ENCODE measurements around the gene MYF6.

Gene MYF6

DNA sequence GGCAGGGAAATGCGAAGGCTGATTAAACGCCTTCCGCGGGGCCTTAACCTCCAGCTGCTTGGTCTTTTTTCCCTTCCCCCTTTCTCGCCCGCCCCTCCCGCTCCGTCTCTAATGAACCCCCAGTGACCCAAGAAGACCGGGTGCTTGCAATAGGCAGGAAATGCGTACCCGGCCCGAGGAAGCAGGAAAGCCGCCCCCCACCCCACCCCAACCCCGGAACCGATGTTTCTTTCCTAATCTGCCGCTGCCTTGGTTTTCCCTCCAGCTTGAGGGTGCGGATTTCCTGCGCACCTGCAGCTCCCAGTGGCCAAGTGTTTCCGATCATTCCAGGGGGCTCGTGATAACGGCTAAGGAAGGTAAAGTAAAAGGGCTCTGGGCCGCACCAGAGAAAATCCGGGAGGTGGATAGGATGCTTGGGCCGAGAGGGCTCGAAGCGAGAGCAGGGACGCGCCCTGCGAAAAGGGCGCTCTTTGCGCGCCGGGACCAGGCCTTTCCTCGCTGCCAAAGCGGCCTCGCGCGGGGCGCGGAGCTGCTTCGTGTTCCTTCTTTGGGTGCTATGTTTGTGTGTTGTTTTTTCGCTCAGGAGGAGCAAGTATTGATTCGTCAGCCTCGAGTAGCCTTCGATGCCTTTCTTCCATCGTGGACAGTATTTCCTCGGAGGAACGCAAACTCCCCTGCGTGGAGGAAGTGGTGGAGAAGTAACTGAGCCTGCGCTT lies 983 bp downstream of the MYF6 start:
- DNase-seq, result no peak

DNA sequence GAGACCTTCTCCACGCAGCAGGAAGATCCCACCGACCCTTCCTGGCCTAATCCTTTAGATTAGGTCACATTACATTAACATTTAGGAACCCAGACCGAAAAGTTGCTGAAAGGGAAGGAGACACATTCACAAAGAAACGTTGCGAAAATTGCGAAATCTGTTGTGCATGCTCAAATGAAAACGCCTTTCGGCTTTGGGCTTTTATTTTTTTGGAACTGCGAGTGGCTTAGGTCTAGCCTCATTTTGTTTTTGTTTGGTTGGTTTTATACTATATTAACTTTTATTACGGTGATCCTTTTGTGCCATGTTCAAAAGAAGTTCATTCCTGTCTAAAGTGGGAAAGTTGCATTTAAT lies 1.5 kb downstream of the MYF6 start:
- no peak for DNase-seq

DNA sequence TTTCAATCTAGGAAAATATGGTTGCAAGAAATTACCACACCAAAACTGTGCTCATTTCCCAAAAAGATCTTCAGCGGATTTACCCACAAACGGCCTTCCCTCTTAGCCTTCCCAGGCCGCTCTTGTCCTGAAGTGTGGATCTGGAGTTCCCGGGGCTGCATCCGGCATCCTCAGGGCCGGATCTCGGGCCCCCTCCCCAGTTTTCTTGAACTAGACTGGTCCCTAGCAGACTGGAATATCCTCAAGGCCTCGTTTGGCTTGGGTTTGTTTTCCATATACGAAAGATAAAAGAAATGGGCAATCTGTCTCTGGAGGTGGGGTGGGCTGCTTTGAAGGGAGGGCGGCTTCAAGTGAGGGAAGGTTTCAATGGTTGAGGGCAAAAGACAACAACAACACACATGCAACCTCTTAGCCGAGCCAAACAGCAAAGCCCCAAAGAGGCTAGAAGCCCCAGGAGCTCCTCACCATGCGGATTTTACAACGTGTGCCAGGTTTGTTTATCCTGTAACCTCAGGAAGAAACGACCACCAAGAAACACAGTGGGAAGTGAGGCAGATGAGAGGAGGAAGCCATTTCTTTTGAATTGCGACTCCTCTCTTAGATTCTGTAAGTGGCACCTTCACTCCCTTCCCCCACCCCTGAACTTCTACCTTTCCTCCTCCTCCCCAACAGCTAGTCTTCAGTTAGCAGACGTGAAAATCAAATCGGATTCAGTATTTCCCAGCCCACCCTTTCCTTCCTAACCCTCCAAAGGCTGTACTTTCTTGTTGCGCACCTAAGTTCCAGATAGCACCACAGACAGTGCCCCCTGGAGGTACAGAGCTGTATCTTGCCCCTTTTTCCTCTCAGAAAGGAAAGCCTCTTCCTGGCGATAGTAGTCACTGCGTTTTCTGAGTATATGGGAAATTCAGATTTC lies 2.6 kb downstream of the MYF6 start:
- no peak for DNase-seq

DNA sequence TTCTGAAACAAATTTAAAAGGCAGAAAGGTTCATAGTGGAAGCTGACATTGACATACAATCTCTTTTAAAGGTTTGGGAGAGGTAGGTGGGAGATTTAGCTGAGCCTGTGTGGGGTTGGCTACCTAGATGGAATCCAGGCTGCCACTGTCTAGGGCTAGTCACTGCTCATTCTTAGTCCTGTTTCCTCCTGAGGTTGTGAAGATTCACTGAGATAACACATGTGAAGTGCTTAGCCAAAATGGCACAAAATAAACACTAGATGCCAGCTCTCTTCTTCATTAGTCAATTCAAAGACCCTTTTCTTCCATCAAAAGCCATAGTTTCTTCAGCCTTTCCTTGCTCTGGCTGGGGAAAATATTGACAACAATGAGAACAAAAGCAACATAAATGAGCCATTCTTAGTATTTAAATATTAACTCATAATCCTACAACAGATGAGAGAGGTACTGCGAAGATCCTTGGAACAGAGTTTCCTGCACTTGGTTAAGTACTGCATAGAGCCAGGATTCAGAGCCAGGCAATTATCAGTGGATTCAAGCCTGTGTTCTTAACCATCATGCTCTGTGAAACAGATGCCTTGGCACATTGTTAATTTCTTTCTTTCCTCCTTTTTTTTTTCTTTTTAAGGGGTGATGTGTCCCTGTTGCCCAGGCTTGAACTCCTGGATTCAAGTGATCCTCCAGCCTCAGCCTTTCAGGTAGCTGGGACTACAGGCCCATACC lies 3.5 kb downstream of the MYF6 start:
- DNase-seq, result no peak

DNA sequence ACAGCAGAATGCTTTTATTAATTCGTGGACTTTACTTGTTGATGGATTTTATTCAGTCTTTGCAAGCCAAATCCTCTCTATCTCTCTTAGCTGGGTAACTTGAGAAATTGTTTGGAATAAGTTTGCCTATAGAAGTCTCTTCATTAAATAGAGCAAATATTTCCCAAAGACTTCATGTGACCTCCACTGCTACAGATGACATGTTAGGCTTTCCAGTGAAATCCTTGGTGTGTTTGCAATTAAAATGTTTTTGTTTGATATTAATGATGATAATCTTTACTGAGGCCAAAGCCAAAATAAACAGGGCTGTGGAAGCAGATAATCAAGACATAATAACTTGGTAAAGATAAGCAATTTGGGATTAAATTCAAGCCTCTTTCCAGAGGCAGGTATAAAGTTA lies 4.4 kb downstream of the MYF6 start:
- no peak for DNase-seq

DNA sequence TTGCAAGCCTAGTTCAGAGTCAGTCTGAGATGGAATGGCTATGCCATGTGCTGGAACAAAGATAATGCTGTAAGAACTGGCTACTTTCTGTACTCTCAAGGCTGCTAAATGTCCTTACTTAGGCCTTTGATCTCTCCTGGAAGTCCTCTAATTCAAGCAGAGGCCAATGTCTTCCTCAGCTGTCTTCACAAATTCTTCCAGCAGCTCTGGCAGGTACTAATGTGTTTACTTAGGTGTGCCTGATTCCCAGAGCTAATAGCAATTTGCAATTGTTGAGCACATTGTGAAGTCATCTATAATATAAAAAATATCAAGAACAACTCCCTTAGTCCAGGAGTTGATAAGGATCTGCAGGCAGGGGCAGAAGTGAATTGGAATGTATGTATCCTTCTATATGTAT lies 5.4 kb downstream of the MYF6 start:
- no peak for DNase-seq

DNA sequence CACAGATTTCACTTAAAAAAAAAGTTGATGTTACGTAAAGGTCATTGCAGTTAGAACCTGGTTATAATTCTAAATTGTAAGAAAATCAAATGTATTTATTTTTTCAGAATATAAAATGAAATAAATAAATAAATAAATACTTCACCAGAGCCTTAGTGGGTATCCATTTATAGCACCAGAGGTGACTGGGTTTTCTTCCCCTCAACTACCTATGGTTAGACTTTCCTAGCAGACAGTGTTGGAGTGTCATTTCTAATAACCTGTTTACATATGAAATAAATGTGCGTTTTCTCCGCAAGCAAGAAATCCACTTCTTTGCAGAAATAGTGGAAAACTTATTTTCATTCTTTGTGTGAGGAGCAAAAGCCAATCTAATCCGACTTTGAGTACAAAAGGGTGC lies 6.0 kb downstream of the MYF6 start:
- DNase-seq, result no peak

DNA sequence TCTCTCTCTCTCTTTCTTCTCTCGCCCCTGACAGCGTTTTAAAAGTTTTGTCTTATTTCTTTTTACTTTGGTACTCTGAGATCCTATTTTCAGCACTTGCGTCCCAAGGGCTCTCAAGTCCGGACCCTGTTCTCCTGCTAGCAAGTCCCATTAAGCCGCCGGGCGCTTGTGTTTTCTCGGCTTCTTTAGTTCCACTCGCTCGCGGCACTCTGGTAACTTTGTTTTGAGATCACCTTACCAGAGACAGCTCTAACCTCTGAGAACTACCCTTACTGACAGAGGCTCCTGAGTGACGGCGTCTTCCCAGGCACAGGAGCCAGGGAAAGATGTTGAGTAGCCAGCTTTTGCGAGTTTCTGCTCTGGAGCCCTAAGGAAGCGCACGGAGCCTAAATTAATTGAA lies 6.6 kb downstream of the MYF6 start:
- DNase-seq, result peak; percentile 20

DNA sequence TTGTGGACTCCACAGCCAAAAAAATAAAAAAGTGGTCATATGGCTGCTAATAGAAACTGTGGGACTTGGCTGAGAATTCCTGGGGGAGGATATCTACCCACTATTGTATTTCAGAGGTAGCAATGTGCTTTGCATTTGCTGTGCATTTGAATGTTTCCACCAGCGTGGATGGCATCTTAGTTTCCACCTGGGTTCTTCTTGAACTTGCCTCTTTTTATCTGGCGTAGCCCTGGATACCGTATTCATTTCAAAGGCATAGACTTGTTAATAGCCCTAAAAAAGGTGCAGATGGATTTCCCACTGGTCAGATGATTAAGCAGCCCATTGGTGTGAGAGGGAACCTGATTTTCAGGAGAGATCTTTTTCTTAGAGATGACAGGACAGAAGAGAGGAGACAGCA lies 7.4 kb downstream of the MYF6 start:
- no peak for DNase-seq

DNA sequence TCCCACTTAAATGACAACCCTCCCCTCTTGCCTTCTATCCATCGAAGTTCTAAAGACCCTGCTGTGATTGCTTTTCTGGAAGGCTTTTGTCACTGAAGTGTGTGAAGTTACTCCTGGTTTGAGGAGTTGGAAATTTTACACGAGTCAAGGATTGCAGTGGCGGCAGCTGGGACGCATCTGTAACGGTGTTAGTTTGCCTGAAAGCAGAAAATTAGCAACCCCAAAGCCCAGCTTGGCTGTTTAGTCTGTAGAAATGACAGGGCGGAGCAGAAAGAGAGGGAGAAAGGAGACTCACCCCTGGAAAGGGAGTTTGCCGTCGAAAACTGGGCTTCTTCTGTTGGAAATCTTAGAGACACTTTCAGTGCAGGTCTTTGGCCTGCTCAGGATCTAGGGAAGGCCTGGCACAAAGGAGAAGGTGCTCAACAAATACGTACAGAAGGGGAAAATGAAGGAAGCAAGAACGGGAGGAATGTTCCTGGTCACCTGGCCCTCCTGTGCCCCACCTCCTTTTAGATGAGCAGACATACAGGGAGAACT lies 8.3 kb downstream of the MYF6 start:
- no peak for DNase-seq

DNA sequence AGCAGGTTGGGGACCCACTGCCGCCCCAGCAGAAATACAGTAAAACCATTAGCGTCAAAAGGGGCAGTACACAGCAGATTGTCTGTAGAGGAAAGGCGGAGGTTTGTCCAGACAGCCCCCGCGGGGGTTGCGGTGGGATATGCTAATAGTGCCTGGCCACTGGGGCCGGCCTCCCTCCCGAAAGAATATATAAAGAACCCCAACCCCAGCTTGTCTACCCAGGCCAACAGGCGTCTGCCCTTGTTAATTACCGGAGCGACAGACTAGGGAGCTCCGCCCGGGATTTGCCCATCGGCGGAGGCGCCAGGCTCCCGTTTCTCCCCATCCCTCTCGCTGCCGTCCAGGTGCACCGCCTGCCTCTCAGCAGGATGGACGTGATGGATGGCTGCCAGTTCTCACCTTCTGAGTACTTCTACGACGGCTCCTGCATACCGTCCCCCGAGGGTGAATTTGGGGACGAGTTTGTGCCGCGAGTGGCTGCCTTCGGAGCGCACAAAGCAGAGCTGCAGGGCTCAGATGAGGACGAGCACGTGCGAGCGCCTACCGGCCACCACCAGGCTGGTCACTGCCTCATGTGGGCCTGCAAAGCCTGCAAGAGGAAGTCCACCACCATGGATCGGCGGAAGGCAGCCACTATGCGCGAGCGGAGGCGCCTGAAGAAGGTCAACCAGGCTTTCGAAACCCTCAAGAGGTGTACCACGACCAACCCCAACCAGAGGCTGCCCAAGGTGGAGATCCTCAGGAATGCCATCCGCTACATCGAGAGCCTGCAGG lies 9.4 kb downstream of the MYF6 start, which contains the start of gene MYF5:
Gene MYF5 (plus strand): TSS at position 217 of the 774 bp plus-strand sequence. CDS start 152 bp downstream, at position 369.
- no peak for DNase-seq

DNA sequence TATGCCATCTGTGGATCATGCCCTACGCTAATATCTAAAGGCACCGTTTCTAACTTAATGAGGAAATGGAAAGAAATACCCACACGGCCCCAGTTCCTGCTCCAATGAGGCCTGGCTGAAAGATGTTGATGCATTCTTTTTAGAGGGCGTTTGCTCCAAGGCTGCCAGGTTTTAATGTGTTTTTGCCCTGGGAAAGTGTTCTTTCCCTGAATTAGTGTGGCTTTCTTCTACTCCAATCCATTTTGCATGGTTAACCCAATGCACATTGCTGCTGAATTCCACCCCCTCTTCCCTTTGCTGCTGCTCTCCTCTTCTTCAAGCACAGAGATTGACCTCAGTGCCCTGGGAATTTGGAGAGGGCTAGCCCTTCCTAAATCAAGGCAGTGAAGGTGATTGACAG lies 10.4 kb downstream of the MYF6 start:
- no peak for DNase-seq

DNA sequence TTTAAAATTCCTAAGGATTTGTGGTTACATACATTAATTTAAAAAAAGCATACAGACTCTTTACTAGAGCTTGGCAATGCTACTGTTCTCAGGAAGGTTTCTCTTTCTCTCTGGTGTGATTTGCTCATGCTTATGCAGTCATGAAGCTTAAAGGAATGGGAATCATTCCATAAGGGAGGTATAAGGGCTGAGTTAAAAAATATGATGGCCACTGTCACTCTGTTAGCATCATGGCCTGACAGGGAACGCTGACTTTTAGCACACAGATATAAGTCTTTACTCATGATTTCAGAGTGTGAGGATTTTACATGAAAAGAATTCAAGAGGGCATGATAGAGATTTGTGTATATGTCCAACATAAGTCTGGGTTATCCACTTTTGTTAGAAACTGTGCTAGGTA lies 13.1 kb downstream of the MYF6 start:
- no peak for DNase-seq

DNA sequence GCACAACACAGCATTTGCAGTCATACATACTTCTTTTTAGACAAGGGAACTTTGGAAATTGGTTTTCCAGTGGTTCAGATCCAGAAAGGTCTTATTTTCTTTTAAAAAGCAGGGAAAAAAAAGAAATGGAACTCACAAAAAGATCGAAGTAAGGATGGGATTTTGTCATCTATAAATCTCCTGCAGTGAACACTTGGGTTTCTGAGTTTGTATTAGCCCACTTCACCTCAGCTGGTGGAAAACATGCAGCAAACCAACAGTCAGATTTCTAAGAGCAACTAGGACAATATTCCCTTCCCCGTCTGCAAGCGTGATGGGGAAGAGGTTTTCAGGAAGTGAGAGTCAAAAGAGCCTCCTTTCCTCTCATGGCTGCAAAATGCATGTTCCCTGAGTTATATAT lies 13.9 kb downstream of the MYF6 start:
- no peak for DNase-seq

DNA sequence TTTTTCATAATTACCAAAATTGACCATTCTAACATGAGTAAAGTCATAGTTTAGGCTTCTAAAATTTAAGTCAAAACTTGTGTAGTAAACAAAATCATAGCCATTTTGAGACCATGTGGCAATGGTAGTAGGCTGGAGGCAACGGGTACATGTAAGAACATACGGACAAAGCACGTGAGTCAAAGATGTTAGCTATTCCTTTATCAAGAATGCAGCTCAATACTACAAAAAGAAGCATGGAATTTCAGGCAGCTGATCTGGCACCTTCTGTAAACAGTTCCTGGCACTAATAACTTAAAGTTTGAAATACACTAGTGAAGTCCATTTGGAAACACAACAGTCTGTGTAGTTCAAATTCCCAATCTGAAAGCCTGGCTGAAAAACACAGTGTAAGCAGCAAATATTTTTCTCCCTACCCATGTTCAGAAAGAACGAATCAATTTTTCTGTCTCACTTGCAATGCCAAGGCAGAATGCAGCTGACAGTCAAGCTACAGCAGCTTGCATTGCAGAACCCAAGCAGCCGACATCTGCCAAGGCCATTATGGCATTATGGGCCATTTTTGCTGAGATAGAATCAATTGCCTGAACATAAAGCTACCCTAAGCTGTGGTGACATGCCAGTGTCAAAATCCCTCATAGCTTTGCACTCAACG lies 38.5 kb downstream of the MYF6 start:
- peak; percentile 8 for DNase-seq

DNA sequence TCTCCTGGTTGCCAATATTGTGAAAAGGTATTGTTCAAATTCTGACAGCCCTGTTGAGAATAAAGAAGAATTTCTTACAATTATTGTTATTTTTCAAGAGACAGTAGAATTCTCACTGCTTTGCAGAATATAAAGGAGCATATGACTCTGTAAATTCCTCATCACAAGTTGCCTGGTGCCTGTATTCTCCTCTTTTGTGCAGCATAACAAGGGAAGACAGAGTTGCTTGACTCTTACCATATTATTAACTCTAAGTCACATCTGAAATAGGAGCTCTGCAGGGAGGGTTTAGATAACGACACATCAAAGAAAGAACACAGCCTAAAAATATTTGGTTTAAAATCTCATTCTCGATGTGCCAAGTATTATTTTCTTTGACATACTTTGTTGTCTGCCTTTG lies 40.4 kb downstream of the MYF6 start:
- DNase-seq, result no peak

DNA sequence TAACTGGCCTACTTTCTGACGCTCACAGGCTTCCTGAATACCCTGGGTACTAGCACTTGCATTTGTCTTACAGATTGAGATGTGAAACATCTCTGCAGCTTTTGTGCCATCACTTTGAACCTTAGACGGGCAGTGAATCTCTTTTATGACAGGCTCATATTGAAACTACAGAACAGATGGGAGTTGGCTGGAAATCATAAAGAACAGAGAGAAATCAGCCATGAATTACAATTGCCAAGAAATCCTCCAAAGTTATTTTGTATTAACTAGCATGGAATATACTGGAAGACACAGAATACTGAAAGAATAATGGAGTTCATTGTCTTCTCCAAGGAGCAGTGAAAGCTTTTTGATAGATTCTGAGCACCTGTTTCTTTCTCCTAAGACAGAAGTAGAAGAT lies 42.0 kb downstream of the MYF6 start:
- DNase-seq, result no peak

DNA sequence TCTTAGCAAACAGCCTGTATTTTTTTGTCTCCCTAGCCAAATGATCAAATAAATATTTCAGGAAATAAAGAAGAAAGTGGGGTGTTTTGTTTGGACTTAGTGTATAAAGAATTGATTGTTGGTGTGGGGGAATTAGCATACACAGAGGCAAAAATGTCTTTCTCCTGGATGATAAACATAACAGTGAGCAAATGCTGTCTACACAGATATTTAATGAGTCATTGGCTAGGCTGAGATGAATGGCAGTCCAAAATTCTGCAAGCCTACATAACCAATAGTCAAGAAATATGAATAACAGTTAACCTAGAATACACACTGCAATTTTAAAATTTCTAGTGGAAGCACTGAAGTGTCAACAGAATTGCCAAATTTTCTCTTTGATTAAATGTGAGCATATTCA lies 45.0 kb downstream of the MYF6 start:
- peak; percentile 10 for DNase-seq

DNA sequence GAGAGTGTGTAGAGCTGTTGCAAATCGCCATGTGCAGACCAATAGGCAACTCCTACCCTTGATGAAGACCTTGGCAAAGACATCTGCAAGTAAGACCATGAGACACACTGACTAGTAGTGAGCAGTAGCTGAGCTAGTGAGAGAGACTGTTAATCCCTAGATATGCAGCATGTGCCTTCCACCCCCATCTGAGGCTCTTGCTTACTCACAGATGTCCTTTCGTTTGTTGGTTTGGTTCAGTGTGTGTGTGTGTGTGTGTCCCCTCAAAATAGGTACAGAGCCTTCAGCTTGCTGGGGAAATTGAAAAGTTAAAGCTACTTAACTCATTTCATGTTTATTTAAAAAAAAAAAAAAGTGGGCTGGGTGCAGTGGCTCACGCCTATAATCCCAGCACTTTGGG lies 46.8 kb downstream of the MYF6 start:
- no peak for DNase-seq

DNA sequence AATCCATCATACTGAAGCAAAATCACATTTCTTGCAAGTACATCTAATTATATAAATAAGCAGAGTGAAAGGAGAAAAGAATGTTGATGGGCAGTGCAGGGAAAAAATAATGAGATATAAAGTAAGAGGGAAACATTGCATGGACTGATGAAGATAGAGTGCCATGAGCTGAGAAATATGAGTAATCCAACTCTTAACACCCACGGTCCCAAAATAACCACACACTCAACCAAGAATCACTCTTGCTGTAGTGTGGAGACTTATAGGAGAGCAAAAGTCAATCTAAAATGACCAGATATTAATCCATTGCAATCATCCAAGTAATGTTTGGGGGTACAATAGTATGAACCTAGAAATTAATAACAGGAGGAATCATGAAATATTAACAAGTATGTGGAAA lies 49.4 kb downstream of the MYF6 start:
- peak; percentile 49 for DNase-seq
